Activated T-cell treated with anti-CD3 and anti-CD28 coated beads for 24 hours (primary cell): Measurements from ENCODE around the gene SSR4.
"Not testable (repeated sequence)": the region's sequence is repeated elsewhere in the genome, so short reads cannot be mapped to it uniquely, and the experiment has no call there.

Experiments used
- DNase-seq: peaks from one replicate; pipeline ENCODE4 v3.0.0-alpha.2; 2020; ENCODE audit warnings: low read depth

The SSR4 gene

DNA sequence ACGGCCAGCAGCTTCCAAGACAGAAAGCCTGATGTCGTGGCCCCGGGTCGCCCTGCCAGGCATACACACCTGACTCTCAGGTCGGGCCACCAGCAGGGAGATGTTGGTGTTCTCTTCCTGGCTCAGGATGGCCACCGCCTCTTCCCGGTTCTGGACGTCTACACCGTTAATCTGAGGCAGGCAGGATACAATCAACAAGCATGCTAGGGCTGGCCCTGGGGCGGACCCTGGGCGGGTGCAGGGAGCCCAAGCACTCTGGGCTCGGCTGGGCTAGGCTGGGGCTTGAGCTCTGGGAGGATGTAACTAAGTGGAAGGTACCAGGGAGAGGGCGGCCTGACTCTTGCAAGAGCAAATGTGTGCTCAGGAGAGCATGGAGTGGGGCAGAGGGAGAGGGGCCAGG, 11.0 kb downstream of the SSR4 start:
- no peak for DNase-seq

DNA sequence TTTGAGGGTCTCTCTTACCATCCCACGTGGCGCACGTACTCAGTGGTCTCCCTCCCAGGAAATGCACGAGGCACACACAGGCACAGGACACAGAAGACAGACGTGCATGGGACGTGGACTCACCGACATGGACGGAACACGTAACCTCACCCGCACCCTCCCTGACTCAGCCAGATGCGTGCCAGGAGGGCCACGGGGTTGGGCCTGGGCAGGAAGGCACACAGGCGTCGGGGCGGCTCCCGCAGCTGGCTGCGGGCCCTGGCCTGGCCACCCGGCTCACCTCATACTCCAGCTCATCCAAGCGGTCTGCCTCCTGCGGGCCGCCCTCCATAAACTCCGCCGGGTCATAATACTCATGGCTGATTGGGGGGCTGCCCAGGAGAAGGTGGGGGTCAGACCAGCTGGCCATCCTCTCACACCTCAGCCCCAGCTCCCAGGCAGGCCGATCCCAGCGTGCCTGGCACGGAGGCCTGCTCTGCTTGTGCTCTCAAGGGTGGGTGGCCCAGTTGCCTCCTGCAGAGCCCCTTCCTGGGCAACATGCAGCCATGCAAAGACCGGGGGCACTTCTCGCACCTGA, 12.6 kb downstream of the SSR4 start:
- no peak for DNase-seq

DNA sequence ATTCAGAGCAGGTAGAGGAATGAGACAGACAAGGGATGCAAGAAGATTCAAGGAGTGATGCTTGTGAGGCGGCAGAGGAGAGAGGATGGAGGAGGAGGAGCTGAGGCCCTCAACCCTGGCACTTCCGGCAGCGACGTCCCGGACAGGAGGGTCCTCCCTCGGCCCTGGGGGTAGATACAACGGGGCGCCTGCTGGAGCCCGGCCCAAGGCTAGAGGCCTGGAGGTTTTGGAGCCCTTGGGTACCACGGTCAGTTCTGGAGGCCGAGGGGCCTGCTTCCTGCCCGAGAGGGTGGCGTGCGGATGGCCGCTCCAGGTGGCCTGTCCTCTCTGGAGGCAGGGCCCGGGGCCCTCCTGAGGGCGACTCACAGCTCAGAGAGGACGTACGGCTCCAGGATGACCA, 13.5 kb downstream of the SSR4 start:
- DNase-seq: no peak

DNA sequence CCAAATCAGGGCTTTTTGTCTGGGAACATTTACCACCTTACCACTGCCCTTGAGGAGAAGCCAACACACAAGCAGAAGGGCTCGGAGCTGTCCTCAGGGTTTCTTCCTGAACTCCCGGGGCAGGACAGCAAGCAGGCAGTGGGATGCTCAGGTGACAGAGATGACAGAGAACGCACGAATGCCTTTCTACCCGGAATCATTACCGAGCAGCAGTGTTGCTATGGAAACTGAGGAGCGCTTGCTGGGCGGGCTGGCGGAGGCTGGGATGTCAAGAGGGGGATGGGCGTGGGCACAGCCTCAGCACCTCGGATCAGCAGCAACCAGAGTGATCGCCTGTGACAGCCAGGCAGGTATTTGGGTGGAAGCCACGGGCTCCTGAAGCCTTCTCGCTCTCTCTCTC, 17.8 kb downstream of the SSR4 start:
- no peak for DNase-seq

DNA sequence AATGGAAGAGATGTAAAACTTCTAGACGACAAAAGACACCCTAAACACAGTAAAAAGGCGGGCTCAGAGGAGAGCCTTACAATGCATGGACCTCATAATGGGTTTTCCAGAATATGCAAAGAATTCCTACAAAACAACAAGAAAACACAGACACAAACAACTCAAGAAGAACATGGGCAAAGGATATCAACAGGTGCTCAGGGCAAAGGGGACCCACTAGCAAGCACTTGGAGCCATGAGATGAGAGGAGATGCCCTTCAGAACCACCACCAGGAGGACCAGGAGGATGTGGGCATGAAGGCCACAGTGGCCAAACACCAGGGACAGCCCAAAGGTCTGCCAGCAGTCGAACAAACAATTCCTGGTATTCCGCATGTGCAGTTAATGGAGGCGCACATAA, 18.7 kb downstream of the SSR4 start:
- no peak for DNase-seq

DNA sequence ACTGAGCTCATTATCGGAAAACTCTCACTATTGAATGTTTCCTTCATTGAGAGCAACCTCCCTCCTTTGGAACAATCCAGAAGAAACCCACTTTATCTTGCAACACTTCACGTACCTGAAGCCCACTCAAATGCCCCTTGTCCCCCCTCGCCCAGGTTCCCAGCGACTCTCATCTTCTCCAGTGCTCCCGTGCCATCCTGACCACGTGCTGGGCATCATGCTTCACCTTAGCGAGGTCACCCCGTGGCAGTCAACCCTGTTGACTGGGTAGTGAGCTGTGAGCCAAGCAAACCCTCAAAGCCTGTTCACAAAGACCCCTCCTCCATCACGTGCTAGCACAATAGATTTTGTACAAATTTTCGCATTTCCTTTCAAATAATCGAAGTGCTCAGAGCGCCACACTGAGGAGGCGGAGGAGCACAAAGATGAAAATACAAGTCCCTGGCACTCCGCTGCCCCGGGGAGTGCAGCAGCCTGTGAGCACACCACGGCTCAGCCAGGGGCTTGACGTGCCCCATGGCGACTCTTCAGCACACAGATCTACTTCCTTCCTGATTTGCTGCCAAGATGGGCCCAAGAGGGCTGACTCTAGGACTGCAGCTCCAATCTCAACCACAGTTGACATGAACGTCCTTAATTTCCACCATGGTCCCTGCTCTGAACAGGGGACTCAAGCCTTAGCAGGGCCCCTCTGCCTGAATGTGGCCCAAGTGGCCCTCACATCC, 20.3 kb downstream of the SSR4 start:
- DNase-seq: no peak

DNA sequence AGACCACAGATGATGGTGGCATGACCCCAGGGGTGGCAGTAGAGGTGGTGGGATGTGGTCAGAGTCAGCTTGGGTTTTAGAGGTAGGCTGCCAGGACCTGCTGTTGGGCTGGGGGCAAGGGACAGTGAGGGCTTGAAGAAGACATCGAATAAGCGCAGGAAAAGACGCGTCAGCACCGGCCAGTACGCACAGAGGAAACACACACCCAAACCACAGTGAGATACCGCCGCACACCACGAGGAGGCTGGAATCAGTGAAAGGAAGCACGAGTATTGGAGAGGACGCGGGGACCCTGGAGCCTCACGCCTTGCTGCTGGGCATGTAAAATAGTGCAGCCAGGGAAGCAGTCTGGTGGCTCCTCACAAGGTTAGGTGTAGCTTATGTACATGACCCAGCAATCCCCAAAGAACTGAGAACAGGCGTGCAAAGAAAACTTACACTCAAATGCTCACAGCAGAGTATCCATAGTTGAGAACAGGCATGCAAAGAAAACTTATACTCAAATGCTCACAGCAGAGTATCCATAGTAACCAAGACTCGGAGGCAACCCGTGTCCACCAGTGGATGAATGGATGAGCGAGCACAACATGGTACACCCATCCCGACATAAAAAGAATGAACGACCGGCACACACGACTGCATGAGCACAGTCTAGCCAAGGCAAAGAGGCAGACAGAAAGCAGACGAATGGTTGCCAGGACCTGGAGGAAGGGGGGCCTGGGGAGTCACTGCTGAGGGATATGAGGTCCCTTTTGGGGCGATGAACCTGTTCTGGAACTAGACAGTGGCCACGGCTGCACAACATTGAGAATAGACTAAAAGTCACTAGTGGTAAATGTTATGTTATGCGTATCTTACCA, 22.6 kb downstream of the SSR4 start:
- peak; percentile 15 for DNase-seq

DNA sequence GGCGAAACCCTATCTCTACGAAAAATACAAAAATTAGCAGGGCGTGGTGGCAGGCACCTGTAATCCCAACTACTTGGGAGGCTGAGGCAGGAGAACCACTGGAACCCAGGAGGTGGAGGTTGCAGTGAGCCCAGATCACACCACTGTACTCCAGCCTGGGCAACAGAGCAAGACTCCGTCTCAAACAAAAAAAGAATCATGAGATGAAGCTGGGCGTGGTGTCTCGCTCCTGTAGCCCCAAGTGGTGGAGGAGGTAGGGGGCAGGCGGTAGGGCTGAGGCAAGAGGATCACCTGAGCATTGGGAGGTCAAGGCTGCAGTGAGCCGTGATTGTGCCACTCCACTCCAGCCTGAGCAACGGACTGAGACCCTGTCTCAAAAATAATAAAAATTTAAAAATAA, 23.6 kb downstream of the SSR4 start:
- not testable (repeated sequence) for DNase-seq

DNA sequence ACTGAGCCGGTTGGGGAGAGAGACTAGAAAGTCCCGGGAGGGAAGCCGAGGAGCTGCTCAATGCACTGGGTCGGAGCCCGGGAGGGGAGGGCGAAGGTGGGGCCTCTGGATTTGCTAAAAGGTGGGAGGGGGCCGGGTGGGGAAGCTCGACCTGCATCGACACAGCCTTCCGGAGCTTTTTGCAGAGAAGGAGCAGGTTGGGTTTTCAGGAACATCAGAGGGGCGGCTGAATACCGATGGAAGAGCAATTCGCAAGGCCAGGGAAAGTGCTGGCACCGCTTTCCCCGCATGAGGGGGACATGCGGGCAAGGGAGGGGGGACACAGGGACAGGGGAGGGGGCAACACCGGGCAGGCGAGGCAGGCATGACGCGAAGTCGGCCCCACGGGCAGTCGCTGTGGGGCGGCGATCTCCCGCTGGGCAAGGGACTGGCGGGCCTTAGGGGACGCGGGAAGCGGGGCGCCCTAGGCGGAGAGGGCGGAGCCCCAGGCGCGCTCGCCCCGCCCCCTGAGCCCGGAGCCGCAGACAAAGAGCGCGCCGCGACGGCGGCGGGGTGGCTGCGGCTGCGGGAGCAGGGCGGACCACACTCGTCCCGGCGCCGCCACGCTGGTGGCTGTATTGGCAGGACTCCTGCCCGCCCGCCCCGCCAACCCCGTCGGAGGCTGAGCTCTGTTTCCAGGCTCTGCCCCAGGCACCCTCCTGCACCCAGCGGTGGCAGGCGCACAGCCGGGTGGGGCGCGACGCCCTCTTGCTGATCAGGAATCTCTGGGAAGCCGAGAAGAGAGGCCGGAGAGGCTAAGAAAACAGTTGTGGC, 24.3 kb downstream of the SSR4 start:
- DNase-seq: peak; percentile 35

DNA sequence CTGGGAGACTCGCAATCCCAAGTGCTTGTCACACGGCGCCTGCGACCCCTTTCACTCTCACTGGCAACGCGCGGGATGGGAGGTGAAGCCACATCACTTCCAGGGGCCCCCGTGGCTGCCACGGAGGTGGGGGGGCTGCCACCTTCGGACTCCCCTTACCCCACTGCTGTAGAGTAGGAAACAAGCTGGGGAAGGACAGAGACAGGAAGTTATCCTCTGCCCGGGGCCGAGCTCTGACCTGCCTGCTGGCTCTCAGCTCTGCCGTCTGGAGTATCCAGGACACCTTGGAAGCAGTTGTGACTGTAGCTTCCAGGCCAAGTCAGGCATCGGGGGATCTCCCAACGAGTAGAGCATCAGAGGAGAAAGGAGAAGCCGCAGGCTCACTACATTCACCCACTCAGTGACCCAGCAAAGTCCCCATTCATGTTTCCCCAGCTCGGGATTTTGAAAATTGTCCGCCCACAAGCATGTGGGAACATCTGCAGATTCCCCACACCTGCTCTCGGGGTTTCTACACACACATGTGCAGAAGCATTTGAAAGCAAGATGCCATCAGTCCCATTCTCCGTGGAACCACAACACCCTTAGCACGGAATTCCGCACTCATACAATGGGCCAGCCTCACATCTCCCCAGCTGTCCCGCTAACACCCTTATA, 25.0 kb downstream of the SSR4 start:
- no peak for DNase-seq

DNA sequence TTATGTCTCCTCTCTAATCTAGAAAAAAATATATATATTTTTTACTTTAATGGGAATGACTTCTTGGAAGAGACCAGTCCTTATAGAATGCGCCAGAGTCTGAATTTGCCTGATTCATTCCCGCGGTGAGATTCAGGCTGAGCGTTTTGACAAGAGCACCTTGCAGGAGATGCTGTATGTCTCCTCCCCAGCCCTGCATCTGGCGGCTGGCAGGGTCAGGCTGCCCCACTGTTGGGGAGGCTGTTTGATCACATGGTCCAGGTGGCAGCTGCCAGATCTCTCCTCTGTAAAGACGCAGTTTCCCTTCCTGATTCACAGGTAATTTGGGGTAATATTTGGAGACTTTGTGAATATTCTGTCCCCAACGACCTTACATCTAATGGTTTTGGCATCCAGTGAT, 26.1 kb downstream of the SSR4 start:
- DNase-seq: no peak

DNA sequence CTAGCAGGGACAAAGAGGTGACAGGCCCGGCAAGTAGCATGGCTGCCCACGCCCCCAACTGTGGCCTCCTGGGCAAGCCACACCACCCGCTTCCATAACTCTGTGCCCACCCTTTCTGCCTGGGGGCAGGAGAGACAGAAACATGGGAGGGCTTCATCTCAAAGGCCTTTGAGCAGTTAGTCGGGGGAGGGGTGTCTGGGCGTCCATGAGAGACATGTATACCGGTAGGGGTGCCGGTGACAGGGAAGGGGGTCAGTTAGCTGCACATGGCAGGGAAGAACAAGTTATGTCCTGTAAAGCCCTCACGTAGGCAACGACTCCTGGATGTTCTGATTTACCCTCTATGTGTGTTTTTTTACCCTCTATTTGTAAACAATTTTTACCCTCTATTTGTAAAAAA, 26.6 kb downstream of the SSR4 start:
- no peak for DNase-seq

DNA sequence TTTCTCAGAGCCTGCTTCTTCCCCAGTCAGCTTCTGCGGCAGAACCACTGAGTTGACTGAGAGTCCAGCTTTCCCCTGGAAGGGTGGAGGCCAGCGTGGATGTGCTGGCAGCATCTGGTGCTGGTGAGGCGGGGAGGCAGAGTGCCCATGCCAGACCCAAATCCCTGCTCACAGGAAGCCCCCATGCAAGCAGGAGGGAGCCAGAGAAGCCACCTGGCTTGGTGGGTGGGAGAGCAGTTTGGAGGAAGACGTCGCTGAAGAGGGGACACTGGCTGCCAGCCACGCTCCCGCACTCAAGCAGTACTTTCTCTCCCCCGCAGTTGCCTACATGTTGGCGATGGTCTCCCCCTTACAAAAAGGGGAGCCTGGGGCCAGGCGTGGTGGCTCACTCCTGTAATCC, 29.9 kb downstream of the SSR4 start:
- DNase-seq: no peak

DNA sequence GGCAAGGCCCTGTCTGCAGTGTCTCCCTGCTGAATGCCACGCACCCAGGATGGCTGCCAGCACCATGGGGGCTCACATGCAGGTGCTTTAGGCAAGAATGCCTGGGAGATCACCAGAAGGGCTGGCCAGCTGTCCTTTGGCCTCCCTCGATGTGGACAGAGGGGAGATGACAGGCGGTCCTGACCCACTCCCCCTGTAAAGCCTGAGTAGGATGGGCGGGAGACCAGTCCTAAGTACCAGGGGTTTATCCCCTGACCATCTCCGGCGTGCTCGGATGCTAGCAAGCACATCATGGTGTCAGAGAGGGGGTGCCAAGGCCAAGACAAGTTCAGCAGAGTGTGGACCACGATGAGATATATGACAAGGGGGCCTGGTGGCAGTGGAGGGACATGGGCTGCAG, 30.6 kb downstream of the SSR4 start:
- DNase-seq: no peak

DNA sequence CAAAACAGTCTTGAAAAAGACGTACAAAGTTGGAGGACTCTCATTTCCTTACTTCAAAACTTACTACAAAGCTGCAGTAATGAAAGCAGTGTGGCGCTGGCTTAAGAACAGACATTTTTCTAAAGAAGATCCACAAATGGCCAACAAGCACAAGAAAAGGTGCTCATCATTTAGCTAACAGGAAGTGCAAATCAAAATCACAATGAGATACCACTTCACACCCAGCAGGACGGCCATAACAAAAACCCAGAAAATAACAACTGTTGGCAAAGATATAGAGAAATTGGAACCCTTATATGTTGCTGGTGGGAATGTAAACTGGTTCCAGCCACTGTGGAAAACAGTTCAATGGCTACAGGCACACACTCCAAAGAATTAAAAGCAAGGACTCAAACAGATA, 32.5 kb downstream of the SSR4 start:
- DNase-seq: no peak

DNA sequence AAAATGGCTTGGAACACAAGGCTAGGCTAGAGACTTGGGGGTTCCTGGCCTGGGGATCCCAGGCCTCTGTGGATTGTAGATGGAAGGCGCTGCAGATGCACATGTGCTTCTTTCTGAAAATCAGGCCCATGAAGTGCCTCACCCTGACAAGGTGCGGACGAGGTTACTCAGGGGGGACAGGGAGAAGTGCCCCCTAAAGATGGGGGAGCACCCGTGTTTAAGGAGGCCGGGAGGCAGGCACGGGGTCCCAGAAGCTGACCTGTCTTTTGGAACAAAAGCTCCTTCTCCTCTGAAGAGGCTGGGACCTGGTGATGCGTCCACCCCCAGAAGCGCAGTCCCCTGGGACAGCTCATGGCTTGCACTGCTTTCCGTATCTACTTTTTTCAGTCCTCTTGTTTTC, 33.4 kb downstream of the SSR4 start:
- DNase-seq: no peak

DNA sequence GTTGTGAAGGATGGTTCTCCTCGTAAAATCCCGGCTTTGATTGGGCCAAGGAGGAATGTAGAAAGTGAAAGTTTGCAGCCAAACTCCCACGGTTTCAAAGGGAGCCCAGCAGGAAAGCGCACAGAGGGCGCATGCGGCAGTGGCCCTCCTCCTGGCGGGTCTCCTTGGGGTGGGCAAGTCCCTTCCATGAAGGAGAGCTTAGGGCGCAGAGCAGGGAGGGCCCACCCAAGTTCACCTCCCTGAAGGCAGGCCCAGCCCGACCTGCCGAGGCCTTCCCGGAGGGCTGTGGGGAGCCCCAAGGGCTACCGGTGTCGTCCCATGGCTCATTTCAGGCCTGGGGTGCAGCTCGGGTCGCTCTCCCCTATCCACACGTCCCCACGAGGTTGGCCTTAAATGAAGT, 33.8 kb downstream of the SSR4 start:
- DNase-seq: no peak

DNA sequence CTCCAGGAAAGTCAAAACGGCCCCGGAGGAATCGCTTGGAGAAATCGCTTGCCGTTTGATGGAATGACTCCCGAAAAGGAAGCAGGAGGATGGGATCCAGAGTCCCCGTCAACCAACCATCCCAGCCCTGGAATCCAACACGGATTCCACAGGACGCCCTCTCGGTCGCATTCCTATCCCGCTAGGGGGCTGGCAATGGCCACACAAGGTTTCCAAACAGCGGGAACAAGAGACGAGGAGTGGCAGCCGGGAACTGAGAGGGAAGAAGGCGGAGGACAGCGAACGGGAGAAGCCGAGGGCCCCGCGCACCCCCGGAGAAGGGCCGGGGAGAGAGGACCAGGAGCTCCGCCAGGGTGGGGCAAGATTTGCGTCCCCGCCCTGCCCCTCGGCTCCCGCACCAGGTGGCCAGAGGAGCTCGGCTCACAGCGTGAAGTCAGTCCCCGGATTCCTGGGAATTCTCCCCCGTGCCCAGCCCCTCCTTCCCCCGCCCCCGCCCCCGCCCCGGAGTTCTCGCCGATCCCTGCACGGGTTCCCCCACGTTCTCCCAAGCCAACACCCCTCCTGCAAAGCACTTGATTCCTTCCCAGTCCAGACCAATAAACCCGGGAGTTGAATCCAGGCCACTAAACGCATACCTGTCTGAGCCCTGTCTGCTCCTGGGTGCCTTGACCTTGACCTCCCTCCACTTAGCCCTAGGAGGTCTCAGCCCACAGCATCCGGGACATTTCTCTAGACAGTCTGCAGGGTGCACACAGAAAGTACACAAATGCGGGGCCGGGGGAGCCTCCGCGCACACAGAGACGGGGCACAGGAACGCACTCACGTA, 34.5 kb downstream of the SSR4 start:
- DNase-seq: no peak

DNA sequence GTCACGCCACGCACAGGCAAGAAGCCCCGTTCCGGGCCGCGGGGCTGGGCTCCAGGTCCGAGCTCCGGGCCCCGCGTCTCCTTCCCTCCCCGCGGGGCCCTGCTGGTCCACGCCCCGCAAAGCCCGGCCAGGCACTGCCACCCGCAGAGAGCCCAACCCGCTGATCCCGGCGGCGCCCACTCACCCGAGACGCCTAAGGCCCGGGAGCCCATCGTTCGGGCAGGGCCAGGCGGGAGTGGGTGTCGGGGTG, 35.0 kb downstream of the SSR4 start:
- DNase-seq: no peak

DNA sequence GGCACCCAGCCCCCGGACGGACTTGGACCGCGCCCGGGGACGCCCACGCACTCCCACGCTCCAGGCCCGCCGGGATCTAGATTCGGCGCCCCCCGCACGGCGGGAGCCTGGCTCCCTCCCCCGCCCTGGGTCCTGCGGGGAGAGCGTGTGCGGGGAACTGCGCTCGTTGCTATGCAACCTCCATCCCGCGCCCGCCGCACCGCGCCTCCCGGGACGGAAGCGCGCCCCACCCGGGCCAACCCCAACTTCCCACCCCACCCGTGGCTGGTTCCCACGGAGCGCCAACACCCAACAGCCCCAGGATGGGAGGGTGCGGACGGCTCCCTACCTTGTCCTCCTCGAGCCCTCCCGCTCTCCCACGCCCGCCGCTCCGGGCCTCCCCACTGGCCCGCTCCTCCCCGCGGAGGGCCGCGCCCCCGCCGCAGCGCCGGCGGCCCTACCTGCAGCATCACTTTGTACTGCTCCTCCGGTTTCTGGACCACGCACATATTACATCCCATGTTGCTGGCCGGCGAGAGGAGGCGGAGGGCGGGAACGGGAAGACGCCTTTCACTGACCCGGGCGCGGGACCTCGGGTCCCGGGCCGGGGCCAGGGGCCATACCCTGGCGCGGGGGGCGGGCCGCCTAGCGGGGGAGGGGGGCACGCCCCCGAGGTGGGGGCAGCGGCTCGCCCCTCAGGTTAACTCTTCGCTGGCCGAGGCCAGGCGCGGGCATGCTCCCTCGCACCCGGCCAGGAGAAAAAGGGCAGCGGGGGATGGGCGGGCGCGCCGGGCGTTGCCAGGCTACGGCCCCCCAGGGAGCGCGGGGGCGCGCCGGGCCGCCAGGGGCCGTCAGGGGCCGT, 35.6 kb downstream of the SSR4 start, which contains the start of gene PDZD4:
Gene PDZD4, minus strand, starts transcription at position 746 of the 841 bp plus-strand sequence. Its CDS starts 246 bp downstream, at position 500.
- no peak for DNase-seq
